ENCODE measurements around the gene ABHD8. TPM values are rescaled to one million over a fixed set of nuclear protein-coding genes. Genes with fewer than 3 reads are reported as not detected.
A peak's percentile ranks its signal among the peaks of the same experiment; 100 is the strongest.

ABHD8 gene
- total RNA-seq, 1 donor from 2014 or later = 17.1 TPM

DNA sequence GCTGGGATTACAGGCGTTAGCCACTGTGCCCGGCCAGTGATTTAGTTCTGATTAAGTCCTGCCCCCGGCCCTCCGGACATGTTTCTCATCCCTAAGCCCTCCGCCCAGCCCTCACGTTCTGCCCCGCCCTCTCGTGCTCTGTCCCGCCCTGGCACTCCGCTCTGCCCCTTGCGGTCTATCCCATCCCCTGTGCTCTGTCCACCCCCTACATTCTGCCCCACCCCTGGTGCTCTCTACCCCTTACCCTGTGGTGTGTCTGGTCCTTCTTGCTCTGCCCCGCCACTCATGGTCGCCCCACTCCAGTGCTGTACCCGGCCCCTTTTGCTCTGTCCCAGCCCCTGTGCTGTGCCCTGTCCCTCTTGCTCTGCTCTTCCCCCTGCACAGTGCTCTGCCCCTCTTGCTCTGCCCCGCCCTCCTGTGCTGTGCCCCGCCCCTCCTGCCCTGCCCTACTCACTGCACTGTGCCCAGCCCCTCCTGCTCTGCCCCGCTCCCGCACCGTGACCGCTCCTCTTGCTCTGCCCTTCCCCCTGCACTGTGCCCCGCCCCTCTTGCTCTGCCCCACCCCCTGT, 37.2 kb upstream of the ABHD8 start:
- TF ChIP-seq CTCF (IDR thresholded peaks at IDR 0.05) = no peak
- ATAC-seq (peak; percentile 1), DNase-seq (no peak)

GRCh38 chr19:17339088-17339741, 36.0 kb upstream of the ABHD8 start:
- Histone ChIP-seq H3K9me3 (no peaks in the 10 kb centered on the region), H3K4me3 (no peak overlapping the region), H3K27ac (no peak overlapping the region), H3K36me3 (no peaks in the 10 kb centered on the region), H3K27me3 (no peaks in the 10 kb centered on the region), H3K4me1 (peaks cover 18% of the 10 kb centered on the region)
- TF ChIP-seq CTCF (IDR thresholded peaks at IDR 0.05) = no peak
- DNase-seq (no peak), ATAC-seq (no peak)
- intact Hi-C loops (cut with DNase I) = no loop called here

More for the DNA sequence above, 37.2 kb upstream of the ABHD8 start:
- Histone ChIP-seq H3K4me1 (peaks cover 12% of the 10 kb centered on the region), H3K36me3 (no peaks in the 10 kb centered on the region), H3K4me3 (no peak overlapping the region), H3K27me3 (no peaks in the 10 kb centered on the region), H3K9me3 (no peaks in the 10 kb centered on the region), H3K27ac (no peak overlapping the region)
- intact Hi-C loops (cut with DNase I) = no loop called here

DNA sequence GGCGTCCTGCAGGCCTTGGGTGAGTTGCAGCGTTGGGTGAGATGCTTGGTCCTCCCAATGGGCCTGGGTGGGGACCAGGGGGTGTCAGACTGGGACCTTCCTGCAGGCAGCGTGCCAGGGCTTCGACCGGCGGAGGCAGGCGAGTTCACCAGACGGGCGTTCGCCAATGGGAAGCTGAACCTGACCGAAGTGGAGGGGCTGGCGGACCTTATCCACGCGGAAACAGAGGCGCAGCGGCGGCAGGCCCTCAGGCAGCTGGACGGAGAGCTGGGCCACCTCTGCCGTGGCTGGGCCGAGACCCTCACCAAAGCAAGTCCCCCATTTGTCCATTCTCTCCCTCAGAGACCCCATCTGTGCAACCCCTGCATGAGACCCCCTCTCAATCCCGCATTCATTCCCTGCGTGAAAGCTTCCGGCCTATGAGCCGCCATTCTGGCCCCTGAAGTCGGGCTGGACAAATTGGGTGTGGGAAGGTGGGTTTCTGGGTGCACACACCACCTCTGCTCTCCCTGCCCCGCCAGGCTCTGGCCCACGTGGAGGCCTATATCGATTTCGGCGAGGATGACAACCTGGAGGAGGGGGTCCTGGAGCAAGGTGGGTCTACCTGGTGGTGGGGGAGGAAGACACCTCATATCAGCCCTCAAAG, 35.3 kb upstream of the ABHD8 start:
- Histone ChIP-seq H3K4me1 (peaks cover 24% of the 10 kb centered on the region), H3K27ac (no peak overlapping the region), H3K36me3 (no peaks in the 10 kb centered on the region), H3K4me3 (peak overlapping the region; percentile 95), H3K9me3 (no peaks in the 10 kb centered on the region), H3K27me3 (no peaks in the 10 kb centered on the region)
- no peak for TF ChIP-seq CTCF (IDR thresholded peaks at IDR 0.05)
- DNase-seq = no peak
- intact Hi-C loops (cut with DNase I) = no loop called here
- no peak for ATAC-seq

- Histone ChIP-seq H3K9me3 (no peaks in the 10 kb centered on the region), H3K27ac (peak overlapping the region; percentile 94), H3K27me3 (no peaks in the 10 kb centered on the region), H3K4me3 (peak overlapping the region; percentile 95), H3K4me1 (peaks cover 30% of the 10 kb centered on the region), H3K36me3 (no peaks in the 10 kb centered on the region)
- DNase-seq = no peak
- TF ChIP-seq CTCF (IDR thresholded peaks at IDR 0.05) = no peak
- intact Hi-C loops (cut with DNase I) = no loop called here
- no peak for ATAC-seq
Measured at GRCh38 chr19:17337675-17338432, 34.6 kb upstream of the ABHD8 start.

GRCh38 chr19:17336872-17337674, 33.8 kb upstream of the ABHD8 start, which contains the start of gene GTPBP3:
Gene GTPBP3, plus strand, starts transcription at chr19:17337553. Its CDS starts 59 bp downstream, at chr19:17337612.
- peak within 1 kb of the TSS; percentile 95 for H3K4me3 ChIP-seq
- no peaks in the 10 kb centered on the region for H3K27me3 ChIP-seq
- no peaks in the 10 kb centered on the region for H3K9me3 ChIP-seq
- H3K4me1 ChIP-seq = peaks cover 30% of the 10 kb centered on the region
- no peak for TF ChIP-seq CTCF (IDR thresholded peaks at IDR 0.05)
- no peaks in the 10 kb centered on the region for H3K36me3 ChIP-seq
- intact Hi-C loops (cut with DNase I) = no loop called here
- DNase-seq = peak; percentile 98
- peak within 1 kb of the TSS; percentile 94 for H3K27ac ChIP-seq
- ATAC-seq = peak; percentile 91
